Stimulated activated CD8-positive, alpha-beta memory T cell treated with anti-CD3 and anti-CD28 coated beads, Interleukin-4, amount 100 ng/mL, for 4 hours (primary cell): ENCODE data around the gene RIPOR3.
"Not testable (repeated sequence)": the region's sequence is repeated elsewhere in the genome, so short reads cannot be mapped to it uniquely, and the experiment has no call there.

Experiments
- DNase-seq, 2 donors: peaks; one replicate each; pipeline ENCODE4 v3.0.0-alpha.2; 2020; ENCODE audit warnings: low read depth in 2 of 2, low spot score in 1 of 2

RIPOR3 gene

GRCh38 chr20:50724112-50724725 is 32.9 kb upstream of the RIPOR3 start:
- DNase-seq: no peak

GRCh38 chr20:50723672-50724071 is 32.3 kb upstream of the RIPOR3 start:
- no peak for DNase-seq

- no peak for DNase-seq
Measured at GRCh38 chr20:50722424-50723155, 31.2 kb upstream of the RIPOR3 start.

- DNase-seq: no peak
Measured at GRCh38 chr20:50721881-50722281, 30.5 kb upstream of the RIPOR3 start.

GRCh38 chr20:50720582-50720981 is 29.2 kb upstream of the RIPOR3 start:
- DNase-seq: no peak

- no peak for DNase-seq
Measured at GRCh38 chr20:50720026-50720425, 28.7 kb upstream of the RIPOR3 start.

GRCh38 chr20:50719328-50719727 is 28.0 kb upstream of the RIPOR3 start:
- DNase-seq: no peak

GRCh38 chr20:50717974-50718761 is 26.8 kb upstream of the RIPOR3 start:
- no peak for DNase-seq

GRCh38 chr20:50717312-50717711 is 26.0 kb upstream of the RIPOR3 start:
- no peak for DNase-seq

GRCh38 chr20:50716518-50716917 is 25.2 kb upstream of the RIPOR3 start:
- DNase-seq: no peak

- DNase-seq: no peak
Measured at GRCh38 chr20:50715694-50716093, 24.4 kb upstream of the RIPOR3 start.

GRCh38 chr20:50714426-50714825 is 23.1 kb upstream of the RIPOR3 start:
- DNase-seq: not testable (repeated sequence)

GRCh38 chr20:50713657-50714101 is 22.3 kb upstream of the RIPOR3 start:
- no peak for DNase-seq

- DNase-seq: no peak
Measured at GRCh38 chr20:50712771-50713656, 21.7 kb upstream of the RIPOR3 start.

- DNase-seq: no peak
Measured at GRCh38 chr20:50711113-50711825, 19.9 kb upstream of the RIPOR3 start.

- no peak for DNase-seq
Measured at GRCh38 chr20:50710492-50711063, 19.2 kb upstream of the RIPOR3 start.

- DNase-seq: no peak
Measured at GRCh38 chr20:50709636-50709973, 18.3 kb upstream of the RIPOR3 start.

GRCh38 chr20:50708845-50709635 is 17.7 kb upstream of the RIPOR3 start:
- no peak for DNase-seq

- DNase-seq: no peak
Measured at GRCh38 chr20:50704971-50705370, 13.6 kb upstream of the RIPOR3 start.
